GM19467 (cell line): ENCODE measurements around the gene UBE2I.

Experiments
- ATAC-seq: cut with Tn5 transposase; IDR thresholded peaks from one replicate; pipeline ENCODE4 v1.9.1; 2021; ENCODE audit warnings: mild to moderate bottlenecking, moderate library complexity; ENCODE audit not compliant: unreplicated experiment

UBE2I gene

DNA sequence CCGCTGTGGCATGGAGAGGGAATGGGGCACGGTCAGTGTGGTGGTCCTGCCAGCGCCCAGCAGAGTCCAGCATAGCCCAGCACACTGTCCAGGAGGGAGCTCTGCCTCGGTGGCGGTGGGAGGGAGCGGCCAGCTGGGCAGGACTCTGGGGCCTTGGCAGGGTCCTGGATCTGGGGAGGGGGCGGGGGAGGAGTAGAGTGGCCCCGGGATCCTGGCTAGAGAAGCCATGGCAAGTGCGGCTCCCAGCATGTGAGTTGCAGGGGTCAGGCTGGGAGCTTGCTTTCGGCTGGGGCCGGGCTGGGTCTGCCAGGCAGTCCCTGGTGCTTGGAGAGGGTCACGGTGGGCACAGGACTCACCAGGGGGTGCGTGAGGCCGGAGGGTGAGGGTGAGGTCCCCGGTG, 46.2 kb downstream of the UBE2I start:
- no peak for ATAC-seq

- ATAC-seq, result no peak
Measured at GRCh38 chr16:1356061-1356900, 46.8 kb downstream of the UBE2I start.

DNA sequence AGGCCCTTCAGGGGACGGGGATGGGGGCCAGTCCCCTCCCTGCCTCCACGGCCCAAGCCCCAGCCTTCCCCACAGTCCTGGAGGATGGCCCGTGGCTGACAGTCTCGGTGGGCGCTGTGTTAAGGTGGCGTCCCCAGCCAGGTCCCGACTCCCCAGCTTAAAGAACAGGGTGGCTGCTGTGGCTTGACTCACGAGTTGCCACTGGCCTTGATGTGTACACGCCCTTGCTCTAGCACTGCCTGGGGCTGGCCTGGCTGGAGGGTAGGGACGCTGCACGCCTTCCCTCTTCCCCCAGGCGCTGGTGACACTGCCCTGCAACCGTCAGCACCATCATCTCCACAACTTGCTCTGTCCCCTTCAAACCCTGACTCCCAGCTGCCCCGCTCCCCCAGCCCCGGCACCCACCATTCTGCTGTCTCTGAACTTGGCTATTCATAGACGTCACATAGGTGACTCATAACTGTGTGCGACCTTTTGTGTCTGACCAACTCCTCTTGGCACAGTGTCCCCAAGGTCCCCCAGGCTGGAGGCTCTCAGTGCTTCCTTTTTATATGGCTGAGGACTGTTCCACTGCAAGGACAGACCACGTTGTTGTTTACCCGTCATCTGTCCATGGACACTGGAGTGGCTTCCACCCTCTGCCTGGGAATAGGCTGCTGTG, 48.6 kb downstream of the UBE2I start:
- no peak for ATAC-seq

DNA sequence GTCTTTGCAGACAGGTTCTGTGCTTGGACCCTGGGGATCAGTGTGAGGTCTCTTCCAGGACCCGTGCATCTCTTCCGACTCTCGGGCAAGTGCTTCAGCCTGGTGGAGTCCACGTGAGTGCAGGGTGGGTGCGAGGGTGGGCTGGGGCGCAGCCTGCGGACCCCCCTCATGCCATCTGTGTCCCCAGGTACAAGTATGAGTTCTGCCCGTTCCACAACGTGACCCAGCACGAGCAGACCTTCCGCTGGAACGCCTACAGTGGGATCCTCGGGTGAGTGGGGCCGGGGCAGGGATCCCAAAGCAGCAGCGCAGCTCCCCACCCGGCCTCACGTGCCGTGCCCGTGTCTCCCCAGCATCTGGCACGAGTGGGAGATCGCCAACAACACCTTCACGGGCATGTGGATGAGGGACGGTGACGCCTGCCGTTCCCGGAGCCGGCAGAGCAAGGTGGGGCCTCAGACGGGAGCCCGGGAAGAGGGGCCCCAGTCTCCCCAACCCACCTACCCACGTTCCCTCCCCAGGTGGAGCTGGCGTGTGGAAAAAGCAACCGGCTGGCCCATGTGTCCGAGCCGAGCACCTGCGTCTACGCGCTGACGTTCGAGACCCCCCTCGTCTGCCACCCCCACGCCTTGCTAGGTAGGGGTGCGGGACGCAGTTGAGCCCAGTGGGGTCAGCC, 52.4 kb downstream of the UBE2I start:
- ATAC-seq, result no peak

DNA sequence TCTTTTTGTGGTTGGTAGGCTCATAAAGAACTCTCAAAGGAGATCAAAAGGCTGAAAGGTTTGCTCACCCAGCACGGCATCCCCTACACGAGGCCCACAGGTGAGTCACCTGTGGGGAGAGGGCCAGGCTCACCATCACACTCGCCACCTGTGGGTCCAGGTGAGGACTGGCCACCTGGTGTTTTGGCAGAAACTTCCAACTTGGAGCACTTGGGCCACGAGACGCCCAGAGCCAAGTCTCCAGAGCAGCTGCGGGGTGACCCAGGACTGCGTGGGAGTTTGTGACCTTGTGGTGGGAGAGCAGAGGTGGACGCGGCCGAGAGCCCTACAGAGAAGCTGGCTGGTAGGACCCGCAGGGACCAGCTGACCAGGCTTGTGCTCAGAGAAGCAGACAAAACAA, 53.4 kb downstream of the UBE2I start:
- ATAC-seq, result no peak

DNA sequence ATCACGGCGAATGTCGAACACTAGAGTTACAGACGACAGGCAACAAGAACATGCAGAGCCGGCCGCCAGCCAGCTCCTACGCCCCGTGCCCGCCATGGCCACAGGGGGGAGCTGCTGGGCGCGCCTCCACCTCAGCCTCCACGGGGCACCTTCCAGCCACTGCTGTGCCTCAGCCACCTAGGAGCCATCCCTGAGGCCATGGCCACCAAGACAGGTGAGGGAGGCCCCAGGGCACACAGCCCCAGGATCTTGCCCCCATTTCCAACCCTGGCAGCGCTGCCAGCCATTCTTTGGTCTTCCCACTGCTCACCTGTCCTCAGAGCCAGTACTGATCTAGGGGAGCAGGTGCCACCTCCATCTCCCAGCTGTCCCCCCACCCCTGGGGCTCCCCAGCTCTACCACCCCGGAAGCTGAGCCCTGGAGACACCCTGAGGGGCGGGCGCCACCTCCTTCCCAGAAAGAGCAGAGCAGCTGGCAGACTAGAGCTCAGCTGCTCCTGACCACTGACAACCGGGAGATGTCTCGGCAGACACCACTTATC, 54.1 kb downstream of the UBE2I start:
- ATAC-seq, result no peak

DNA sequence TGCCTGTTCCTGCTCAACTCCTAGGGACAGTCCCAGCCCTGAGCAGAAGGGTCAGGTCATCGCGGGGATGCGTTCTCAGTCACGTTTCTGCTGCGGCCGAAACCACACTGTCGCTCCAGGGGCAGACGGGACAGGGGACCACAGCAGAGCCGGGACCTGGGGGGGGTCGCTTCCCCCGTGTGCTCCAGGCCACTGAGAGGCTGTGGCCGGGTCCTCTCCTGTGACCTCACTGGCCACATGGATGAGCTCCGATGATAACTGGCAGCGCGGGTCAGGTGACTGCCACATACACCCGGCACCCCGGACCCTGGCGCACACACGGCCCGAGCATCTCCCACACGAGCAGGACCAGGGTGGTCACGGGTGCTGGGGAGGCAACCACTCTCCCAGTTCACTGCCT, 55.1 kb downstream of the UBE2I start:
- ATAC-seq, result no peak

DNA sequence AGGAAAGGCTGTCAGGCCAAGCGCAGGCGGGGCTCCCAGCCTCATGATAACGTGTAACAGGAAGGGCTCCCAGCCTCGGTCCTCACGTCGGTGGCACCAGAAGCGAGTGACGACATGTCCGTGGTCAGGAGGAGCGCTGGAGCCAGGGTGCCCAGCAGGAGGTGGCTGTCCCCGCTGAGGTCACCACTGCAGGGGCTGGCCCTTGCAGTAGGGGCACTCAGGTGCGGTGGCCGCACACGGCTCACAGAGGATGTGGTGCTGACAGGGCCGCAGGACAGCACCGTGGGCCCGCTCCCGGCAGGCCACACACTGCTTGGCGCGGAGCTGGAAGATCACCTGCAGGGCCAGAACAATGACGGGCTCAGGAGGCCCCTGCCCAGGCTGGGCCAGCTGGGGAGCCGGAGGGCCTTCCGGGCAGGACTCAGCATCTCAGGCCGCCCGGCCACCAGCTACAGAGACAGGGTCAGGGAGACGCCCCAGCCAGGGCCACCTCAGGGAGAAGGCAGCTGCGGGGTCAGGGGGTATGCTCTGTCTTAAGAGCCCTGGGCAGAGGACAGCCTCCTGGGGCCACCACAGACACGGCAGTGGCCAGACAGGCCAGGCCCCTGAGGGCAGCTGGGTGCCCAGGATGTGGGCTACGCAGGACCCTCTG, 56.8 kb downstream of the UBE2I start:
- no peak for ATAC-seq

DNA sequence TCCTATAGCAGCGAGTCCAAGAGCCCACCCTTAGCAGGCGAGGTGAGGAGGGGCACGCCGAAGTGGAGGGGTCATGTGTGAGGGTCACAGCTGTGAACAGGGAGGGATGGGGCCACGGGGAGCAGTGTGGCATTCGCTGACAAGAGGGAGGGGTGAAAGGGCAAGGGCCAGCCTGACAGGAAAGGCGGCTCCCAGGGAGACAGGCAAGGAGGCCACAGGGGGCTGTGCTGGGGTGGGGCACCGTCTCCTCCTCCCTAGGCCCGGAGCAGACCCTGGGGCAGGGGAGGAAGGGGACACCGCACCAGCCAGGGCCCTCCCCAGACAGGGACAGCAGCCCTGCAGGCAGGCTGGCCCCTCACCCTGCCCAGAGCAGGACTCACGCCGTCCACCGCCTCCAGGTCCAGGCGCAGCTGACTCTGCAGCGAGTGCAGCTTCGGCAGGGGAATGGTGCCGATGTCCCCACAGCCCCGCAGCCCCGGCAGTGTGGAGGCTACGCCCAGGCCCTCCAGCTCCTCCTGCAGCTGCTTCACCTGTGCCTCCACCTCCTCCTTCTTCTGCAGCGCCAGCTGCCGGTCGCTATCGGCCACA, 57.4 kb downstream of the UBE2I start:
- no peak for ATAC-seq

DNA sequence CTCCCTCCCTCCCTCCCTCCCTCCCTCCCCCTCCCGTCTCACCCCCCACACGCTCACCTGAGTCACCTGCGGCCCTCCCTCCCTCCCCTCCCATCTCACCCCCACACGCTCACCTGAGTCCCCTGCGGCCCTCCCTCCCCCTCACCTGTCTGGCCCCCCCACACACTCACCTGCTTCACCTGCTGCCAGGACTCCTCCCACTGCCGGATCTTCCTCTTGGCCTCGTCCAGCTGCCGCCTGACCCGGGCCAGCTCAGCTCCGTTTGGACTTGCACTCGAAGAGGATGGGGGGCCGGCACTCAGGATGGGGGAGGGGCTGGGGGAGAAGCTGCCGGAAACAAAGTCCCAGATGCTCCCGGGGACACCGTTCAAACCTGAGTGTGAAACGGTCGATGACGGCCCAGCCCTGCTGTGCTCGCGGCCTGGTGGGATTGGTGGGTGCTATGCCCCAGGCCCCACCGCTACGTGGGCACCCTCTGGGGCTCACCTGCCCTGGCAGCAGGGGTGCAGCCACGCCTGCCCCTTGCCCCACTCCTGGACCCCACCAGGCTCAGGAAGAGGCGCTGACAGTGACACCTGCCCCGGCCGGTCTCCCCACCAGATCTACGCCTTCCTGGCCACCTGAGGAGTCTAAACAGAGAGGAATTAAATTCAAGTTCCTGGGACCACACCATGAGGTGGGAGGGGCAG, 58.2 kb downstream of the UBE2I start:
- no peak for ATAC-seq

DNA sequence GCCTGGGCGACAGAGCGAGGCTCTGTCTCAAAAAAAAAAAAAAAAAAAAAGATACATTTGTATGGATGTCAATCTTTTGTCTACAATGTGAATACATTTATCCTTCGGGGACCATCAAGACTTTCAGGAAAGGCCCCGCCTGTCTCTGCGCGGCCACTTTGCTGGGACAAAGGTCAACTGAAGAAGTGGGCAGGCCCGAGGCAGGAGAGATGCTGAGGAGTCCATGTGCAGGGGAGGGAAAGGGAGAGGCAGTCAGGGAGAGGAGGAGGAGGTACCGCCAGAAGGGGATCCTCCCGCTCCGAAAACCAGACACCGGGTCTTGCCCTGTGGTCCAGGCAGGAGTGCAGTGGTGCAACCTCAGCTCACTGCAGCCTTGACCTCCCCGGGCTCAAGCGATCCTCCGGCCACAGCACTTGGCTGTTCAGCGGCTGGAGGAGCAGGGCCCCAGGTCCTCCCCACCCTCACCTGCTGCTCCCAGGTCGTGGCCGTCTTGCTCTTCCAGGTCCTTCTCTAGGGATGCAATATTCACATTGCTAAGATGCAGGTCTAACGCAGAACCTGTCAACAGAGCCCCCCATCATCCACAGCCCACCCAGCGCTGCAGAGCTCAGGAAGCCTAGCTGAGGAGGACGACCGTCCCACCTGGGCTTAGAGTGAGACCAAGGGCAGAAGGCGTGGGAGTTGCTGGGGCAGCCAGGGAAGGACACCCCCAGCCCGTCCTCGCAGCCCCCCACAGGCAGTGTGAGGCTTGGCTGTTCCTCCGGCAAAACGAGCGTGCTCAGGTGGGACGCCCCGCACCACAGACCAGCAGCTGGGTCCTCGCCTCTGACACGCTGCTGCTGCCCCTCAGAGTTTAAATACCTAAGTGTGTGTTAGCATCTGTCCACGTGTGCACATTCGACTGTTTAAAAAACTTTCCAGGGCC, 61.9 kb downstream of the UBE2I start:
- no peak for ATAC-seq

DNA sequence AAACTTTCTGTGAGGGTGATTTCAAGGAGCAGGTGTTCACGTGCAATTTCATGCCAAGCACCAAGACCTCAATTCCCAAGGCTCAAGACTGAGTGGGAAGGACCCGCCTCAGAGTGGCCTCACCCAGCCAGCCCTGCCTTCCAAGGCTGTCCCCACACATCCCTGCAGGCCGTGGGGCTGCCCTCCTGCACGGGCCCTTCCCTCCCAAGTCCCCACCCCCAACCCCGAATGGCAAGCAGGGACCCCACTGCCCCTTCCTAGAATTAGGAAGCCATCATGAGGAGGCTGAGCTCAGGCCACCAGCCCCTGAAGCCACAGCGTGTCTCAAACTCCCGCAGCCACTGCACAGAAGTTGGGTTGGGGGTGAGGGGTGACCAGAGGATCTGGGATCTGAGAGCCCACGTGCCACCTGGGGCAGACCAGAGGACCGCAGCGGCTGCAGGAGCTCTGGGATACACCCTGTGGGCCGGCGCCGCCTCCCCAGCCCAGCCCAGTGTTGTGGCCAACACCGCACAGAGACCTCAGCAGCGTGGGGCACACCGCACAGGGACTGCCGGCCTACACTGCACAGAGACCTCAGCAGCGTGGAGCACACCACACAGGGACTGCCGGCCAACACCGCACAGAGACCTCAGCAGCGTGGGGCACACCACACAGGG, 63.0 kb downstream of the UBE2I start:
- ATAC-seq, result no peak

DNA sequence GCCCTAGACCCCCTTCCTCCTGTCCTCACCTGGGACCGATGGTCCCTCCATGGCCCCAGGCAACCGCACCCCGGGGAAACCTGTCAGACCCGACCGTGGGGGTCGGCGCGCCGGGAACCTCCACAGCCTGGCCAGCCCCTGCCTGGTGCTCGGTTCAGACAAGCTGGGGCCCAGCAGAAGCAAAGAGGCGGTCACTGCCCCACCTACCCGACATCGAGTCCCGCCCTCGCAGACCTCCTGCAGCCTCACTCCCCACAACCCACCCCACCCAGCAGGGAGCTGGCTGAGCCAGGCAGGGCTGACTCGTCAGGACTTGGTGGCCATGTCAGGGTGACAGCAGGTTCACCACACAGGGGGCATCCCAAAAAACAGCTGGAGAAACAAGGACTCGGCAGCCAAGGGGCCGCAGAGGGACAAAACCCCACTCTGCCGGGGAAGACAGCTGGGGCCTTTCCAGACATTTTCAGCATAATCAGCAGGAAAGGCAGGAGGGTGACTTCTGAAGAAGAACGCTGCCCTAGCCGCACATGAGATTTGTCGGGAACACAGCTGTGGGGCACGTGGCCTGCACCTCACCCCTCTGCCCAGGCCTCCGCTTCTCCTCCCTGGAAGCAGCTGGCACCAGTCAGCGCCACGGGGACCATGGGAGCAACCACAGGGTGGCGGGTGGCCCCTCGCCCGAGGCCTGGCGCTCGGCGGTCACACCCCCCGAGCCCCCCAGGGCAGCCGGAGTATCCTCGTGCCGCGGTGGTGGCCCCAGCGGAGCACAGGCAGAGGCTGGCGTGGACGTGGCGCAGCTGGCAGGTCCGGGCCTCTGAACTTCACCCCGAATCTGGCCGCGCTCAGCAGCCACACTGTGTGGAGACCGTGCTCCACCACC, 65.2 kb downstream of the UBE2I start:
- ATAC-seq, result no peak

DNA sequence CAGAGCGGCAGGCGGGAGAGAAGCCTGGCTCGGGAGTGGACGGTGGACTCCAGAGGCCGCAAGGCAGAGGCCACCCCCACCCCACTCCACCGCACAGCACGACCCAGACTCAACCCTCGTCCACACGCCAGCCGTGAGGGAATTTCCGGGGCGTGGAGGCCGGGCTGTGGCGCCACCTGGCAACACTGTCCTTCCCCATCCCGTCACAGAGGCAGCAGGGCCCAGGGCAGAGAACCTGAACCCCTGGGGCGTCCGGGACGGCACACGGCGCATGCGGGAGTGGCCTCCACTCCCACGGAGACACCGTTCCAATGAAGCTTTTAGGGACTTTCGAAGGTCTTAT, 65.8 kb downstream of the UBE2I start:
- ATAC-seq, result no peak

DNA sequence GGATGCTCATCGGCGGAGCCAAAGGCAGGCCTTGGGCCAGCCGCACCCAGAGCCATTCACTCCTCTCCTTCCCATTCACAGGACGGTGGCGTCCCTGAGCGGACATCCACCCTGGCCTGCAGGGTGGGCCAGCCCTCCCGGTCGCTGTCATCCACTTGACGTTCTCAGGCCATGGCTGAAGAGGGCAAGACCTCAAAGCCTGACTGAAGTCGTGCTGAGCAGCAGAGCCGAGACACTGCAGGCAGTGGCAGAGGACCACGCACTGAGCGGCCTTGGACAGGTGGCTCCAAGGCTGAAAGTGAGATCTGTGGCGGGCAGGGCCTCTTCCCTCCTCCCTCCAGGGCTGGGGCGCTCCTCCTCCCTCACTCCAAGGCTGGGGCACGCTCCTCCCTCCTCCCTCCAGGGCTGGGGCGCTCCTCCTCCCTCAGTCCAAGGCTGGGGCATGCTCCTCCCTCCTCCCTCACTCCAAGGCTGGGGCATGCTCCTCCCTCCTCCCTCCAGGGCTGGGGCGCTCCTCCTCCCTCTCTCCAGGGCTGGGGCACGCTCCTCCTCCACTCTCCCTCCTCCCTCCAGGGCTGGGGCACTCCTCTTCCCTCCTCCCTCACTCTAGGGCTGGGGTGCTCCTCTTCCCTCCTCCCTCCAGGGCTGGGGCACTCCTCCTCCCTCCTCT, 66.4 kb downstream of the UBE2I start:
- no peak for ATAC-seq
